GM18519 (cell line): Measurements from ENCODE around the gene RPS3A.
"Not testable (repeated sequence)": the region's sequence is repeated elsewhere in the genome, so short reads cannot be mapped to it uniquely, and the experiment has no call there.

Experiments
- ATAC-seq: cut with Tn5 transposase; IDR thresholded peaks from one replicate; pipeline ENCODE4 v1.9.1; 2021; ENCODE audit warnings: mild to moderate bottlenecking, moderate library complexity; ENCODE audit not compliant: unreplicated experiment, low FRiP score

RPS3A gene

DNA sequence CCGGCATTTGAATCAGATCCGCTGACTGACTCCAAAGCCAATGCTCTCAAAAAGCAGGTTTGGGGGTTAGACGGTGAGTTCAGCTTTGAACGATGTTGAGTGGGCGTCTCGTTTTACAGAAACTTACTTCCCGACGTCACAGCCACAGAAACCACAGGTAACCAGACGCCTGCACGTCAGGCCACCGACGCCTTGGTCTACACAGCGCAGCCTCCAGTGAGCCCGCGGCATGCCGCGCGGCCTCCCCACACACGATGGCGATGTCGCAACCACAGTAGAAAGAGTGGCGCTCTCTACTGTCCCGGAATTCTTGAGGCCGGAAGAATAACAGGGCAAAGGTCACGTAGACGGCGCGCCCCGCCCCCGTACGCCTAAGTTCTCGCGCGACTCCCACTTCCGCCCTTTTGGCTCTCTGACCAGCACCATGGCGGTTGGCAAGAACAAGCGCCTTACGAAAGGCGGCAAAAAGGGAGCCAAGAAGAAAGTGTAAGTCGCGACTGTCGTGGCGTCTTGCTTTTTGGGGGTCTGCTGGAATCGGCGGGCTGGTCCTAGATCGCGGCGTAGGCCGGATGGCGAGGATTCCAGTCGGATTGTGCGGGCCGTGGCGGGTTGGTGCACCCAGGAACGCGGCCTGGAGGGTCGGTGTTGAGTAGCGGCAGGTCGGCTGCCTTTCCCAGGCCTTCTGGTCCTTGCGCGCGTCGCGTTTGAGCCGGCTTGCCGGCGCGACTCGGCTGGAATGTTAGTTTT lies at the start of gene RPS3A:
Gene RPS3A, plus strand, starts transcription at position 400 of the 747 bp plus-strand sequence. Its CDS starts 25 bp downstream, at position 425.
- peak; percentile 89 for ATAC-seq

DNA sequence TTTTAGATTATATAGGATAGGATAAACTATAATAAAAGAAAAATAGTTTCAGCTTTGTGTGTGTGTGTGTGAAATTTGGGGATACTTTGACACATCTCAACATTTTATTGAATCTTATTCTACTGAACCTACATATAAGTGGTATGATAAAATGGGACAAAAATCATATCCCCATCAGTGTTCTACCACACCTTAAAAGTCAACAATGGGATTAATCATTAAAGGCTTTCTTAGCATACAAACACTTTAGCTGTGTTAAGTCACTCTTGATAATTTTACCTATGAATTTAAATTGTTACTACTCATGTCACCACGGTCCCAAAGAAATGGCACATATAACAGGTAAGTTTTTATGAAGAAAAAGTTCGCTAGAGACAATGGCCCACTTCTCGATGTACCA lies 46.6 kb upstream of the RPS3A start:
- peak; percentile 7 for ATAC-seq

DNA sequence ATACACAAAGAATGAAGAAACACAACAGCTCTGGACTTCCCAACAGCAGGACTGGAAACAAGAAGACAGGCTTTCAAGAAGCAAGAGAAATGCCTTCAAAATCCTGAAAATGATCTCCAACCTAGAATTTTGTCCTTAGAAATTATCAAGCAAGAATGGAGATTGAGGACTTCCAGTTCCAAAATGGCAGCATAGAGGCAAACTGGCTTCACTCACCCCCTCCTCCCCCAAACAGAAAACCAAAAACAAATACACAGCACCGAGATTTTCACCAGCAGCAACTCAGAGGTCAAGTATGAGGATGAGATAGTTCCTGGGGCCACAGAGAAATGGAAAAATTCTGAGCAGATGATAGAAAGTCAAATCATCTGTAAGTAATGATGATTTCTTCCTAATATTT lies 43.9 kb upstream of the RPS3A start:
- no peak for ATAC-seq

DNA sequence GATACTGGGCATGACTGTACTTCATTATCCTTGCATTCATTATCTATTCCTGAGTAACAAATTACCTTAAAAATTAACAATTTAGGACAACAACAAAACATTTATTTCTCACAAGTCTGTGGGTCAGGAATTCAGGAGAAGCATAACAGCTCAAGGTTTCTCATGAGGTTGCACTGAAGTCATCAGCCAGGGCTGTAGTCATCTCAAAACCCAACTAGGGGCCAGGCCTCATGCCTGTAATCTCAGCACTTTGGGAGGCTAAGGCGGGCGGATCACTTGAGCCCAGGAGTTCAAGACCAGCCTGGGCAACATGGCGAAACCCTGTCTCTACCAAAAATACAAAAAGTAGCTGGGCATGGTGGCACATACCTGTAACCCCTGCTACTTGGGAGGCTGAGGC lies 36.3 kb upstream of the RPS3A start:
- ATAC-seq, result not testable (repeated sequence)

DNA sequence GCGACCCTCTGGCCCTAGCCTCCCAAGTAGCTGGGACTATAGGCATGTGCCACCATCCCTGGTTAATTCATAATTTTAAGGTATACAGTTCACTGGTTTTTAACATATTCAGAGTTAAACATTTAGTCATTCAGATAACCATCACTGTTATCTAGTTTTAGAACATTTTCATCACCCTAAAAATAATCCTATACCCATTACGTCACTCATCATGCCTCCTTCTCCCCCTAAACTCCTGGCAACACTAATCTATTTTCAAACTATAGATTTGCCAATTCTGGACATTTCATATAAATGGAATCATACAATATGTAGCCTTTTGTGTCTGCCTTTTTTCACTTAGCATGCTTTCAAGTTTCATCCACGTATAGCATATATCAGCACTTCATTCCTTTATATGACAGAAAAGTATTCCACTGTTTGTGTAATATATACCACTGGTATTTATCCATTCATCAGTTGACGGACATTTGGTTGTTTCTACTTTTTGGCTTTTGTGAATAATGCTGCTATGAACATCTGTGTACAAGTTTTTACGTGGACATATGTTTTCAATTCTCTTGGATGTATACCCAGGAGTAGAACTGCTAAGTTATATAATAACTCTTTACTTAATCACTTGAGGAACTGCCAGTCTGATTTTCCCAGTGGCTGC lies 32.0 kb upstream of the RPS3A start:
- no peak for ATAC-seq

- no peak for ATAC-seq
Observed at GRCh38 chr4:151074416-151074916, 25.0 kb upstream of the RPS3A start.

DNA sequence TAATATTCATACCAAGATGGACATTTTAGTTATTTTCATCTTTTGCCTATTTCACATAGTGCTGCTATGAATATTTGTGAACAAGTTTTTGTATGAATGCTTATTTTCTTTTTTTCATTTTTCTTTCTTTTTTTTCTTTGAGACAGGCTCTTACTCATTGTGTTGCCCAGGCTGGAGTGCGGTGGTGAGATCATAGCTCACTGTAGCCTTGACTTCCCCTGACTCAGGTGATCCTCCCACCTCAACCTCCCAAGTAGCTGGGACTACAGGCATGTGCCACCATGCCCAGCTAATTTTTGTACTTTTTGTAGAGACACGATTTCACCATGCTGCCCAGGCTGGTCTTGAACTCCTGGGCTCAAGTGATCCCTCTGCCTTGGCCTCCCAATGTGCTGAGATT lies 21.4 kb upstream of the RPS3A start:
- not testable (repeated sequence) for ATAC-seq

DNA sequence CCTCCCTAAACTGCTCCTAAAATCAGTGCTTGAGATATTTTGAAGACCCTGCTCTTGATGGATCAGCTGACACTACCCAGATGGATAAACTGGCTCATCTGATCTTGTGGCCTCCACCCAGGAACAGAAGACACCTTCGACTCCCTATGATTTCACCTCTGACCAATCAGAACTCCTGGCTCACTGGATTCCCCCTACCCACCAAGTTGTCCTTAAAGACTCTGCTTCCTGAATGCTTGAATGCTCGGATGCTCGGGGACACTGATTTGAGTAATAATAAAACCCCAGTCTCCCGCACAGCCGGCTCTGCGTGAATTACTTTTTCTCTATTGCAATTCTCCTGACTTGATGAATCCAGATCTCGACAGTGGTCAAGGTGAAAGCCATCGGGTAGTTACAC lies 12.0 kb upstream of the RPS3A start:
- no peak for ATAC-seq

- no peak for ATAC-seq
Observed at GRCh38 chr4:151091047-151091446, 8.4 kb upstream of the RPS3A start.

GRCh38 chr4:151092488-151092887 lies 6.9 kb upstream of the RPS3A start:
- no peak for ATAC-seq

DNA sequence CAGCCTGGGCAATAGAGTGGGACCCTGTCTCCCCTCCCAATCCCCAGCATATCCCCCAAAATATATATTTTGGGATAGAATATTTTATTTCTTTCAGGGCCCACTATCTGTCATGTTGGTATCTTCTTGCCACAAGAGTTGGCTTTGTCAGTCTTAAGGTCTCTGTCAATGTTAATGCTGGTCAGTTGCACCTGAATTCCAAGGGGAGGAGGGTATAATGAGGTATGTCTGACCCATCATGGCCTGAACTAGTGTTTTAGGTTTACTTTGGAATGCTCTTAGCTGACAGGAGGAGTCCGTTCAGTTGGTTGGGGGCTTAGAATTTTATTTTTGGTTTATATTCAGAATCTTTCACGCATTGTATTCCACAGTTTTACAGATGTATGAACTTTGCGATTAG lies 6.2 kb upstream of the RPS3A start:
- no peak for ATAC-seq

DNA sequence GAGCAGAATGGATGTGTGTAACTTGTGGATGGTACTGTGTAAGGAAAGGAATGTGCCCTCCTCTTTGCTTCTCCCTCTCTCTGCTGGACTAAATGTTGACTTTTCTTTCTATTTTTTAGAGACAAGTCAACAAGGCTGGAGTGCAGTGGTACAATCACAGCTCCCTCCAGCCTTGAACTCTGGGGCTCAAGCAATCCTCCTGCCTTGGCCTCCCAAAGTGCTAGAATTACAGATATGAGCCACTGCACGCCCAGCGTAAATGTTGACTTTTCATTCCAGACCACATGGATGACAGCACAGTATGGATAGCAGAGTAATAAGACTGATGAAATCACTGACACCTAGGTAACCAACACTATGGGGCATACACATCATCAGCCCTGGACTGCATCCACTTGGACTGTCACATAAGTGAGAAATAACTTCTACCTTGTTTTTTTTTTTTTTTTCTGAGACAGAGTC lies 5.1 kb upstream of the RPS3A start:
- ATAC-seq, result no peak

- no peak for ATAC-seq
Observed at GRCh38 chr4:151095142-151095541, 4.3 kb upstream of the RPS3A start.

- no peak for ATAC-seq
Observed at GRCh38 chr4:151097759-151098158, 1.7 kb upstream of the RPS3A start.

DNA sequence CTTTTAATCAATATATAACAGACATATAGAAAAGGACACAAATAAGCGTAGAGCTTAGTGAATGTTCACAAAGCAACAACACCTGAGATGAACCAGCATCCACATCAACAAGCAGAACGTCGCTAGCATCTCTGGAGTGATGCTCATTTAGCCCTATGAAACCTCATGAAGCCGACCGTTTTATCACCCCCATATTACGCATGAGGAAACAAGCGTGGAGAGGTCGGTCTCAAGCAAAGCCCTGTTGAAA lies 524 bp upstream of the RPS3A start:
- no peak for ATAC-seq

- ATAC-seq, result no peak
Observed at GRCh38 chr4:151099976-151100417, 569 bp downstream of the RPS3A start.

- ATAC-seq, result no peak
Observed at GRCh38 chr4:151100531-151100930, 1.1 kb downstream of the RPS3A start.

- no peak for ATAC-seq
Observed at GRCh38 chr4:151103758-151104157, 4.3 kb downstream of the RPS3A start.

DNA sequence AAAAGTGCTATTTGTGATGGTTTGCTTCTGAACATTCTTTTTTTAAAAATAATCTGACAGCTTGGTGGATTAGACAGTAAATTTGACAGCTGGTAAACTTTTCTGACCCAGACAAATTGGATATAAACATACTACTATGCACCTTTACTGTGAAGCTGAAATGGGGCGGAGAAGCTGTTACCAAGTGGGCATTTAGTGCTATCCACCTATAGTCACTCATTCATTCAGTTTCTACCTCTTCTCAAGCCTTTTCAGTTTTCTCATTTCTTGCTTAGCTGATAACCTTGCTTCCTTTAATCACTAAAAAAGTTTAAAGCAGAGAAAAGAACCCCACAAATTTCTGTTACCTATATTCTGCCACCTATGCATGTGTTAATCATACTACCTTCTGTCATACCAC lies 5.2 kb downstream of the RPS3A start:
- ATAC-seq, result no peak

- ATAC-seq, result no peak
Observed at GRCh38 chr4:151105454-151106032, 6.1 kb downstream of the RPS3A start.

DNA sequence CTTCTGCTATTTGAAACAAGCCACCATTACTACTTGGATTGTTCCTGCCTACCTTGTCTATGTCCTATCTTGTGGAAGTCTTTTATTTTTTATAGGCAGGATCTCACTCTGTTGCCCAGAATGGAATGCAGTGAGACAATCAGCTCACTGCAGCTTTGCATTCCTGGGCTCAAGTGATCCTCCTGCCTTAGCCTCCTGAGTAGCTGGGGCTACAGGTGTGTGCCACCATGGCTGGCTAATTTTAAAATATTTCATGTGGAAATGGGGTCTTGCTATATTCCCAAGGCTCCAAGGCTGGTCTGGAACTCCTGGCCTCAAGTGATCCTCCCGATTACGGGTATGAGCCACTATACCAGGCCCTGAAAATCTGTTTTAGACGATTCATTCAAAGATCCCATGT lies 7.6 kb downstream of the RPS3A start:
- no peak for ATAC-seq

DNA sequence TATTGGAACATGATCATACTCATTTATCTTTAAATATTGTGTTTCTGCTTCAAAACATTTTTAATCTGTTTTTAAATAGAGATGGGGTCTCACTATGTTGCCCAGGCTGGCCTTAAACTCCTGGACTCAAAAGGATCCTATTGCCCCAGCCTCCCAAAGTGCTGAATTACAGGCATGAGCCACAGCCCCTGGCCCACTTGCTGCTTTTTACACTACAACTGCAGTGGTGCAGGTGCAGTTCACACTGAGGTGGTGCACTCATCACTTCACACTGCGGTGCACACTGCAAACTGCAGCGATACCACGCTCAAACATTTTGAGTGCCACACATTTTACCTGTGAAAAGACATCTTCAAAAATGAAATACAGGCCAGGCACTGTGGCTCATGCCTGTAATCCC lies 10.8 kb downstream of the RPS3A start:
- no peak for ATAC-seq
